CD4-positive, alpha-beta T cell treated with Interleukin-6 at 100 ng/mL for 8 hours (primary cell): ENCODE measurements around the gene SNAP25.

Source experiments
- DNase-seq: peaks from one replicate; pipeline ENCODE4 v3.0.0-alpha.2; 2020; ENCODE audit warnings: mixed read lengths, low spot score

Gene SNAP25

GRCh38 chr20:10263385-10264165 is 44.9 kb downstream of the SNAP25 start:
- no peak for DNase-seq

DNA sequence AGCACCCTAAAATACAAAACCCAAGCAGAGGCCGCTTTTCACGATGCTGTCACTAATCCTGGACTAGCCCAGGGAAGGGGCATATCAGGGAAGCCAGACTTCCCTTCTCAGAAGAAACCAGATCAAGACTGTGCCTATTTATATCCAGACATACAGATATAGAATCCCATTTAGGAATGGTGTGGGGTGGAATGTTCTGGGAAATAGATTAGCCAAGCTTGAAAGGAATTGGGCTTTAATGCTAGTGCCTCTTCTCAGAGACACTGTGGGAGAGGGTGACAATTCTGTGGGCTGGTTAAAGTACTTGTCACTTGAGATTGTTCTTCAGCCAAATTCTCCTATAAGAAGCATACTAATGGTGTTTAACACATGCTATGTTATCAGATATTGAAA is 45.5 kb downstream of the SNAP25 start:
- DNase-seq, result no peak

DNA sequence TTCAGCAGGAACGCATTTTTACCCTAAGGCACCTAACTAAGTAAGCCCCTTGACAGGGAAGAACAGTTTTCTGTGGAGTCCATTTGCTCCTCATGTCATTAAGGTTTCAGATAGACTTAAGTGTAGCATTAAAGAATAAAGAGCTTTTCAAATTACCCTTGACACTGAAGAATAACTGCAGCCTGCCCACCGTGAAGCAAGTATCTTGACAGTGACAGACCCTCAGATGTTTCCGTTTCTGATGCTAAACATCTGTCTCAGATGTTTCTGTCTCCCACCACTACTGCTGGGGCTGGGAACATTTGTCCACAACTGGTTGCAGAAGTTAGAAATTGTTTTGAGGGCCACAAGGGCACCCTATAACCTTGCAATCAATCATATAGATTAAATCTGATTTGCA is 50.0 kb downstream of the SNAP25 start:
- DNase-seq, result no peak

GRCh38 chr20:10270630-10271029 is 52.0 kb downstream of the SNAP25 start:
- DNase-seq, result no peak

DNA sequence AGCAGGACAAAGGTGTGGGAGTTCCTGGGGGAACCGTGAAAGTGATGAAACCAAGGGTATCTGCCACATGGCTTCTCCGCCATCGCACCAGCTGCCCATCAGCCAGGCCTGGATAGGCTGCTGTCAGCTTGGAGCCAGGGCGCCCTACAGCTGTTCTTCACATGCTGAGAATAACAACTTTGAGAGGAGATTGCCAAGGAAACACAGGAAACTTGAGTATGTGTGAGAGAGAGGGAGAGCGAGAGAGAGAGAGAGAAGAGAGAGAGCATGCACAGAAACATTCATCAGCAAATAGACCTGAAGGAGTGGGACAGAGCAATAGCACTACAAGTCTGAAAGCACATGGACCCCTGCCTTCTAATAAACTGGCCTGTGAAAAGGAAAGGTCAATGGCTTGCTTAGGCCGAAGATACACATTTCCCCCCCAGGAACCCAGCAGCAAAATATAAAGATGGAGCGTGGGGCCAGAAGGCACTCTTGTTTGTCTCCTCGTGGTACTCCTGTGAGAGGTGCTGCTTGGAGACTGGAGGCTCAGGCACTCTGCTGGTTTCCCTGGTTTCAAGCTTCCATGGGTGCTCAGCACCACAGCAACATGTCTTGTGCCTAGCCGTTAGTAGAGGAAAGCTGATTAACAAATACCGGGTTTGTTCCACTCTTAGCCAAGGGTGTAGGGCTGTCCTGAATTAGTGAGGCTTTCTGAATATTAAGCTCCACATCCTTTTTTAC is 53.0 kb downstream of the SNAP25 start:
- no peak for DNase-seq

- no peak for DNase-seq
These were observed 58.4 kb downstream of the SNAP25 start for GRCh38 chr20:10276878-10277580.

DNA sequence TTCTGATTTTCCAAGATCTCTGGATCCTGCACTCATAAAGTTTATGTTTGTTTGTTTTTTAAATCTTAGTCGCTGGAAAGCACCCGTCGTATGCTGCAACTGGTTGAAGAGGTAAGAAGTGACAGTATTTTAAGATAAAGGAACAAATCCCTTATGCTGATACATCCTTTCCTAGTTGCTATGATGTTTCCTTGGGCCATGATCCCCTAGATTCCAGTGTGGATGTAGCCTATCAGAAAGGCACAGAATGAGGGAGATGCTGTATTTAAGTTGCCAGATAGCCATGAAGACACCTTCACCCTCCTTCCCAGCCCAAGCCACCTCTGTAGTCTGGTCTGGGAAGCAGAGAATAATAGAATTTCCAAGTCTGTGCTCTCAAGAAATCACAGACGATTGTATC is 59.0 kb downstream of the SNAP25 start:
- DNase-seq, result no peak

GRCh38 chr20:10278412-10278811 is 59.8 kb downstream of the SNAP25 start:
- DNase-seq, result no peak

GRCh38 chr20:10280018-10280908 is 61.6 kb downstream of the SNAP25 start:
- DNase-seq, result no peak

- DNase-seq, result no peak
These were observed 63.3 kb downstream of the SNAP25 start for GRCh38 chr20:10281911-10282310.

DNA sequence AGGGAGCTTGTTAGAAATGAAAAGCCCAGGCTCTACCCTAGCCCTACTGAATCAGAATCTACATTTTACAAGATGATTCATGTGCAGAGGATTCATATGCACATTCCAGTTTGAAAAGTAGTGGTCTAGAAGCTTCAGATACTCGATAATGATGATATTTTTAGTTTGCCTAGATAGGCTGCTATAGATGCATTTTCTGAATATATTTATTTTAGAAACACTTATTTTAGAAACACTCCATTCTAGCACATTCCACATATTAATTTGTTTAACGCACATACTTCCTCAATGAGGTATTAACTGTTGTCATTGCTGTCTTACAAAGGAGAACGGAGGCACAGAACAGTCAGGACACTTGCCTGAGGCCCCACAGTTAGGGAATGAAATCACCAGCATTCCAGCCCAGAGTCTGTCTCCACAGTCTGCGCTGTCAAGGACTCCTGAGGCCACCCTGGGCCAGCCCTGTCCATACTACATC is 64.4 kb downstream of the SNAP25 start:
- DNase-seq, result no peak

- no peak for DNase-seq
These were observed 67.7 kb downstream of the SNAP25 start for GRCh38 chr20:10286356-10286755.

GRCh38 chr20:10288421-10288820 is 69.8 kb downstream of the SNAP25 start:
- DNase-seq, result no peak

- no peak for DNase-seq
These were observed 70.5 kb downstream of the SNAP25 start for GRCh38 chr20:10288954-10289646.

DNA sequence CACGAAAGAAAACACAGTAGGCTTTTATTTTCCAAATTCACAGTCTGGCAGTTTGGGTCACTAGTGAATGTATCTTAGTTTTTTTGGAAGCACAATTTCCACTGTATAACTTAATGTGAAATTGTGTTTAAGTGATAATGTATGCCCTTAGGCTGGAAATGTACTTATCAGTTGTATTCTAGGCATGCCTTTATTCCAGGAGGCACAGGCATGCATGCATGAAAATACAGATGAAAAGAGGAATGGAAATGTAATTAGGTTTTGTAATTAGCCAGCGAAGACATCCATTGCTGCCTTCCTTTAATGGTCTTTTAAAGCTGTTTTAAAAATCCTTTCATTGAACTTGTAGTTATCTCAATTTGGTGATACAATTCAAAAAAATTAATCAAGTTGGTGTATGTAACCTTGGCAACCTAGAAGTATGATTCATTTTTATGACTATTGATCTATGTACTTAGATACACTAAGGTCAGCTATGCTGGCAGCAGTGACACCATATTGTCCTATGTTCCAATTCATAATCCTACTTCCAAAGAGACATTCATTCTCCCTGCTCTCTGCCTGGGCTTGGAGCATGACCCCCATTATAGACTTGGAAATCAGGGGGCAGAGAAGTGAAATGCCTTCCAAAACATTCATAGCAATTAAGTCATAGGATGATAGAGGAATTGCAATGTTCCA is 73.1 kb downstream of the SNAP25 start:
- no peak for DNase-seq

- DNase-seq, result no peak
These were observed 78.6 kb downstream of the SNAP25 start for GRCh38 chr20:10297223-10297622.

DNA sequence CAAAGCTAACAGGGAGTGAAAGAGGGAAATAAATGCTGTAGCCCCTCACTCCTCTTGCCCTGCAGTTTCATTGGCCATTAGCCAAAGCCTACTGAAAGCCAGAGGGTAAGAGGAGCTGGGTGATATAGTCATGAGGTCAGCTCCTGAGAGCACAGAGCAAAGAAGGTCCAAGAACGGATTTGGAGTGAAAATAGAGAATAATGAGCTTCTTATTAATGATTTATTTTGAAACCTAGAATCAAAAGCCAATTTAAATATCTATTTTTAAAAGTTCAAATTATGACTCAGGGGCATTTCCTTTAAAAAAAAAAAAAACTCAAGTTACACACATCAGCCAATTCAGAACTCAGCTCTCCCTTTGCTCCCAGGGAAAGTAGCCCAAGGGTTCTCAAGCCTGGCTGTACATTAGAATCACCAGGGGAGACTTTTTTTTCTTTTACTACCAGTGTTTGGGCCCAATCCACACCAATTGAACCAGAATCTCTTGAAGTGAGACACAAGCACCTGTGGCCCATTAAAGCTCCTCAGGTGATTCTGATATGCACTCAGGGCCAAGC is 79.1 kb downstream of the SNAP25 start:
- no peak for DNase-seq

DNA sequence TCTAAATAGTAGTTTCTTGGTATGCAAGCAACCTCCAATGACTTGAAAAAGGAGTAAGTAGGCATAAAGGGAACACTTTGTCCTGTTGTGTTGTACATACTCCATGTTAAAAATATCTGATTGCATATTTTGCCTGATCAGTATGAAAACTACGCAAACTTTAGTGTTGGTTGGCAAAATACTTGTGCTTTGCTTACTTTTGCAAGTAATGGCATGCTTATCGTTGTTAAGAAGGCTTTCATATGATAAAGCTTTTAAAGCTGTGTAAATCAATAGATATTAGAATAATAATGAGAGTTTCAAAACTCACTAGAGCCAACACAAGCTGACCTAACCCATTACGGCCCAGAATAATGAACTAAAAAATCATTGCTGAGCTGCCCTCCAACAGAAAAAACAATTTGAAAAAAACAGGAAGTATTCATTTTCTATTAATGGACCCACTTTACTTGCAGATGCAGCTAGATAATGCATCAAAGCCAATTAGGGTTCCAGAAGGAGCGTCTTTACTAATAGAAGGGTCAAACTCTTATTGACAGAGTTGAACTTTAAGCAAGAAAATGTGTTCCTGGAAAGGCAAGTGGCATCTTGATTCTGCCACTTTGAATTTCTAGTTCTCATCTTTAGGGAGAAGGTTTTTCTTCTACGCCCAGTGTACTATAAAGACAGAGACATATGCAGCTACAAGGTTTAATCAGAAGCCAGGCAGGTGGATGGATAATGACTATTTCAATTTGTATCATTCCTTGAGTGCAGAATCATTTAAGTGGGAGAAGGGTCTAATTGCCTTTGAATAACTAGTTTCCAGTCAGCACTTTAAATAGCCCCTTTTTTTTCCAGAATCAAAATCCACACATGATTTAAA is 82.2 kb downstream of the SNAP25 start:
- DNase-seq, result no peak

GRCh38 chr20:10303852-10304251 is 85.2 kb downstream of the SNAP25 start:
- no peak for DNase-seq
